ENCODE results near the gene PFDN6.

GRCh38 chr6:33297406-33297955 lies 8.1 kb downstream of the PFDN6 start:
- TF ChIP-seq CTCF (IDR thresholded peaks at IDR 0.05; ENCODE audit: low read depth, low read length) (no peak), POLR2A (IDR thresholded peaks at IDR 0.05; ENCODE audit: extremely low read depth, insufficient read length) (no peak), MAX (IDR thresholded peaks at IDR 0.05; ENCODE audit: low read depth, low read length) (peak; percentile 87), MYC (IDR thresholded peaks at IDR 0.05; ENCODE audit: low read depth, low read length) (no peak)

All from NB4 (cell line).